HG03442 (cell line): ENCODE data around the gene KIRREL3.

Experiments
- ATAC-seq: cut with Tn5 transposase; IDR thresholded peaks from one replicate; pipeline ENCODE4 v1.9.1; 2021; ENCODE audit warnings: mild to moderate bottlenecking, moderate library complexity; ENCODE audit not compliant: unreplicated experiment

KIRREL3 gene

GRCh38 chr11:127000291-127000968 is at the start of gene KIRREL3:
Gene KIRREL3 (minus strand): TSS chr11:127000770.
- ATAC-seq = no peak

- no peak for ATAC-seq
Observed at GRCh38 chr11:127050186-127050585, 49.6 kb upstream of the KIRREL3 start.

- no peak for ATAC-seq
Observed at GRCh38 chr11:127049486-127049885, 48.9 kb upstream of the KIRREL3 start.

- no peak for ATAC-seq
Observed at GRCh38 chr11:127044535-127044934, 44.0 kb upstream of the KIRREL3 start.

GRCh38 chr11:127042445-127042844 is 41.9 kb upstream of the KIRREL3 start:
- ATAC-seq = no peak

- ATAC-seq = no peak
Observed at GRCh38 chr11:127039591-127039990, 39.0 kb upstream of the KIRREL3 start.

GRCh38 chr11:127037596-127037995 is 37.0 kb upstream of the KIRREL3 start:
- no peak for ATAC-seq

- no peak for ATAC-seq
Observed at GRCh38 chr11:127037001-127037400, 36.4 kb upstream of the KIRREL3 start.

GRCh38 chr11:127035824-127036223 is 35.3 kb upstream of the KIRREL3 start:
- no peak for ATAC-seq

GRCh38 chr11:127034973-127035372 is 34.4 kb upstream of the KIRREL3 start:
- ATAC-seq = no peak

GRCh38 chr11:127028648-127029047 is 28.1 kb upstream of the KIRREL3 start:
- no peak for ATAC-seq

- no peak for ATAC-seq
Observed at GRCh38 chr11:127027789-127028188, 27.2 kb upstream of the KIRREL3 start.

- no peak for ATAC-seq
Observed at GRCh38 chr11:127027000-127027399, 26.4 kb upstream of the KIRREL3 start.

- no peak for ATAC-seq
Observed at GRCh38 chr11:127023991-127024390, 23.4 kb upstream of the KIRREL3 start.

GRCh38 chr11:127018683-127019279 is 18.2 kb upstream of the KIRREL3 start:
- no peak for ATAC-seq

GRCh38 chr11:127017482-127017881 is 16.9 kb upstream of the KIRREL3 start:
- no peak for ATAC-seq

GRCh38 chr11:127013550-127013949 is 13.0 kb upstream of the KIRREL3 start:
- ATAC-seq = no peak

- no peak for ATAC-seq
Observed at GRCh38 chr11:127006311-127006710, 5.7 kb upstream of the KIRREL3 start.

- ATAC-seq = peak; percentile 39
Observed at GRCh38 chr11:127003260-127003981, 2.9 kb upstream of the KIRREL3 start.

- no peak for ATAC-seq
Observed at GRCh38 chr11:127002669-127003259, 2.2 kb upstream of the KIRREL3 start.

- no peak for ATAC-seq
Observed at GRCh38 chr11:127000981-127001380, 411 bp upstream of the KIRREL3 start.

- no peak for ATAC-seq
Observed at GRCh38 chr11:126999366-126999765, 1.2 kb downstream of the KIRREL3 start.
